ENCODE measurements around the gene HOXB5.
A peak's percentile ranks its signal among the peaks of the same experiment; 100 is the strongest.

The HOXB5 gene

GRCh38 chr17:48578616-48579470 is 14.7 kb downstream of the HOXB5 start:
- peak overlapping the region; percentile 100 for H3K27ac Mint-ChIP-seq

DNA sequence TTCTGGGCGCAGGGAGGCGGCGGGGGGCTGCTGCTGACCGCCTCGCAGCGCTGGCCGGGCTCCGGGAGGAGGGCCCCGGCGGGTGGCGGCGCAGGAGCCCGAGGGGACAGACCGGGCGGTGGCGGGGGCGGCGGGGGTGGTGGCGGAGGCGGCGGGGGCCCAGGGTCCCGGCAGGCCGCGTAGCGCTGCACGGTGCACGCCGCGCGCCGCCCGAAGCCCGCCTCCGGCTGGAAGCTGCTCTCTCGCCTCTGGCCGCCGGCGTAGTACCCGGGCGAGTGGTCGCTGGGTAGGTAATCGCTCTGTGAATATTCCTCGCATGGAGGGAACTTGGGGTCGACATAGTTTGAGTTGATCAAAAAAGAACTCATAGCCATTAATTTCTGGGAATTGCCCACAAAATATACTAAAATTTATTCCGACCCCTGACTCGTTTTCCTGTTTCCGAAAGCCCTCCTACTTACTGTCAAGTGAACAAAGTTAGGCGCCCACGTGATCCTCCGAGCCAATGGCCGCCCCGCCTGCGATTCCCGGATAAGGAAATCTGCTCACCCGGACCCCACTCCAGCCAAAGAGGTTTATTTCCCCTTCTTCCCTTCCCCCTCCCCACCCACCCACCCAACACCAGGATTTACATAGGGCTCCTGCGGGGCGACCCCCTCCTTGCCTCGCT is 15.5 kb downstream of the HOXB5 start, which contains the start of gene HOXB4:
Gene HOXB4, minus strand, starts transcription at position 405 of the 670 bp plus-strand sequence. Its CDS starts 31 bp downstream, at position 374.
- H3K4me1 Mint-ChIP-seq, result peaks cover 46% of the 10 kb centered on the region
- H3K27me3 Mint-ChIP-seq (ENCODE audit: low read depth, poor library complexity), result peaks cover 3% of the 10 kb centered on the region
- TF ChIP-seq, protein P1, sequence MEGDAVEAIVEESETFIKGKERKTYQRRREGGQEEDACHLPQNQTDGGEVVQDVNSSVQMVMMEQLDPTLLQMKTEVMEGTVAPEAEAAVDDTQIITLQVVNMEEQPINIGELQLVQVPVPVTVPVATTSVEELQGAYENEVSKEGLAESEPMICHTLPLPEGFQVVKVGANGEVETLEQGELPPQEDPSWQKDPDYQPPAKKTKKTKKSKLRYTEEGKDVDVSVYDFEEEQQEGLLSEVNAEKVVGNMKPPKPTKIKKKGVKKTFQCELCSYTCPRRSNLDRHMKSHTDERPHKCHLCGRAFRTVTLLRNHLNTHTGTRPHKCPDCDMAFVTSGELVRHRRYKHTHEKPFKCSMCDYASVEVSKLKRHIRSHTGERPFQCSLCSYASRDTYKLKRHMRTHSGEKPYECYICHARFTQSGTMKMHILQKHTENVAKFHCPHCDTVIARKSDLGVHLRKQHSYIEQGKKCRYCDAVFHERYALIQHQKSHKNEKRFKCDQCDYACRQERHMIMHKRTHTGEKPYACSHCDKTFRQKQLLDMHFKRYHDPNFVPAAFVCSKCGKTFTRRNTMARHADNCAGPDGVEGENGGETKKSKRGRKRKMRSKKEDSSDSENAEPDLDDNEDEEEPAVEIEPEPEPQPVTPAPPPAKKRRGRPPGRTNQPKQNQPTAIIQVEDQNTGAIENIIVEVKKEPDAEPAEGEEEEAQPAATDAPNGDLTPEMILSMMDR (IDR thresholded peaks at IDR 0.05), result no peak
- peak; percentile 80 for DNase-seq
- peak within 1 kb of the TSS; percentile 100 for H3K27ac Mint-ChIP-seq
- H3K4me3 Mint-ChIP-seq, result peak within 1 kb of the TSS; percentile 99
- no peaks in the 10 kb centered on the region for H3K9me3 Mint-ChIP-seq
- peaks cover 72% of the 10 kb centered on the region for H3K36me3 Mint-ChIP-seq (ENCODE audit: low read depth)

More at GRCh38 chr17:48578616-48579470, 14.7 kb downstream of the HOXB5 start:
- Mint-ChIP-seq H3K9me3 (no peaks in the 10 kb centered on the region), H3K27me3 (ENCODE audit: low read depth, poor library complexity) (peaks cover 3% of the 10 kb centered on the region), H3K4me3 (peak overlapping the region; percentile 99), H3K4me1 (peaks cover 53% of the 10 kb centered on the region), H3K36me3 (ENCODE audit: low read depth) (peaks cover 72% of the 10 kb centered on the region)
- peak; percentile 55 for DNase-seq
- TF ChIP-seq, protein P1 (IDR thresholded peaks at IDR 0.05), result no peak

DNA sequence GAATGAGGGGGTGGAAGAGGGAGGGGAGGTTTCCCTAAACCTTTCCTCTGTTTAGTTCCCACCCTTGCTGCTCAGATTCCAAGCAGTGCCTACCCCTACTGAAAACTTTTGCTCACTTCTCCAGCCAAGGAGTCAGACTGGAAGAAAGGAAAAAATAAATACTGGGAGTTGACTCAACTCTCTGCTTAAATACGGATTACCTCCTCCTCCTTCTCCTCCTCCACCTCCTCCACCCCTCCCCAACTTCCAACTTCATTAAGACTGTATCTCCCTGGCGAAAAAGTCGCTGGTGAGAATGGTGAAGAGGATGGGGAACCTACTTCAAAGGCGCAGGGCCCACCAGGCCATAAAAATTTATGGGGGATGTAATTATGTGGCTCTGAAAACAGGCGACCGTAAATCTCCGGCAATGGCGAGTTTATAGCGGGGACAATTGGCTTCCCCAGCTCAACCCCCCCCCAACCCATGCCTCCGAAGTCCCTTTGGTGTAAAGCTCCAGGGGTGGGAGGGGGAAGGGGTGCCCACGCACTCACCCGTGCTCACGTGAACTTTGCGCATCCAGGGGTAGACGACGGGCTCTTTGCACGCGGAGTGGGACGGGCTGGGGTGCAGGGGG is 16.1 kb downstream of the HOXB5 start:
- TF ChIP-seq, protein P1 (IDR thresholded peaks at IDR 0.05), result no peak
- DNase-seq, result peak; percentile 85
- peak overlapping the region; percentile 91 for H3K4me3 Mint-ChIP-seq
- peaks cover 39% of the 10 kb centered on the region for H3K4me1 Mint-ChIP-seq
- peaks cover 3% of the 10 kb centered on the region for H3K27me3 Mint-ChIP-seq (ENCODE audit: low read depth, poor library complexity)
- peak overlapping the region; percentile 100 for H3K27ac Mint-ChIP-seq
- no peaks in the 10 kb centered on the region for H3K9me3 Mint-ChIP-seq
- H3K36me3 Mint-ChIP-seq (ENCODE audit: low read depth), result peaks cover 69% of the 10 kb centered on the region

DNA sequence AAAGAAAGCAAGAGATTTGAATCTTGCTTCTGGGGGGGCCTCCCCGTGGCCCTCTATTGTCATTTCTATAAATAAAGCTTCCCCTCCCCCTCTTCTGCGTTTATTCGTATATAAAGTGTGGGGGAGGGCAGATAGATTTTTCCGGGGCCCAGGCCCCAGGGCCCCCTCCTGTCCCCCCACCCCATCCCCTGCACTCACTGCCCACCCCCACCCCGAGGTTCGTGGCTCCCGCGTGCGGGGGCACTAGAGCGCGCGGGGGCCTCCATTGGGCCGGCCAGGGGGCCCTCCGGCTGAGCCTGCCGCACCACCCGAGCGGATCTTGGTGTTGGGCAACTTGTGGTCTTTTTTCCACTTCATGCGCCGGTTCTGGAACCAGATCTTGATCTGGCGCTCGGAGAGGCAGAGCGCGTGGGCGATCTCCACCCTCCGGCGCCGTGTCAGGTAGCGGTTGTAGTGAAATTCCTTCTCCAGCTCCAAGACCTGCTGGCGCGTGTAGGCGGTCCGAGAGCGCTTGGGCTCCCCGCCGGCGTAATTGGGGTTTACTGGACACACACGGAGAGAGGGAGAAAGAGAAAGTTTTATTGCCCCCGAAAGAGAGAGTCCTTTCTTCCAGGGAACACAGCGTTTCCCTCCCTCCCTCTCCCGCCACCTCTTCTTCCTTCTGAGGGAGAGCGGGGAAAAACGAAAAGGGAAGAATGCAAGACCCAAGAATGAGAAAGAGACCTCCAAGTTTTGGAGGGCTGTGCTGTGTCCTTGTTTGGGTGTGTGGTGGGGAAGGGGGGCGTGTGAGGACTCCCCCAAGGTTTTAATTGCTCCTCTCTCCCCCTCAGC is 16.9 kb downstream of the HOXB5 start:
- Mint-ChIP-seq H3K4me1 (peaks cover 38% of the 10 kb centered on the region), H3K9me3 (no peaks in the 10 kb centered on the region), H3K4me3 (peak overlapping the region; percentile 91), H3K27me3 (ENCODE audit: low read depth, poor library complexity) (peaks cover 3% of the 10 kb centered on the region), H3K36me3 (ENCODE audit: low read depth) (peaks cover 66% of the 10 kb centered on the region), H3K27ac (peak overlapping the region; percentile 100)
- TF ChIP-seq, protein P1 (IDR thresholded peaks at IDR 0.05), result no peak
- peak; percentile 71 for DNase-seq

DNA sequence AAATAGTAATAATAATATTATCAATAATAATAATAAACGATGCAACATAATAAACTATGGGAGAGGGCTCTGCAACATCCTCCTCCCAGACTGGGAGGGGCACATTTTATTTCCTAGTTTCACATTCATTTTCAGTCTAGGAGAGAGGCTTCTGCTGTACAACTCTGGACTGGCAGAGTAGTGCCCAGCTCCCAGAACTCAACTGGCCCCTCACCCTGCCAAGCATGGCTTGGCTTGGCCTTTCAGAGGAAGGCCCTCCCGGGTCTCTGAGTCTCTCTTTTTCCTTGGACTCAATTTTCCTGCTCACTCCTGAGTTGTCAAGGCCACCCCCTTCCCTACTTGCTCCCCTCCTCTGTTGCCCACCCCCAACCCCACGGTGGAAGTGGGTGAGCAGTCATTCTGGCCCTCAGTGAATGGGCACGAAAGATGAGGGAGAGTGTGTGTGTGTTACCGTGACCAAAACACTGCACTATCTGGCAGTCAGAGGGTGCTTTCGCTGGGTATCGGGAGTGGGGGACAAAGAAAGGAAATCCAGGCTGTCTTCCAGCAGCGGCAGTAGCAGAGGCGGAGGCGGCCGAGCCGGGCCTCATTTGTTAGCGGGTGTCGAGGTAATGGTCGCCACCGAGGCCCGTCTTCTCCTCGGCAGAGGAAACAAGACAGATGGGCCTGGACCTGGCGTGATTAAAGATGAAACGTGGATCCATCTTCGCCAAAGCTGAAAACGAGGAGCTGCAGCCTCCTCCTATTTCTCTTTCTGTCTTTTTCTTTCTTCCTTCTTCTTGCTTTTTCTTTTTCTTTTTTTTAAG is 17.7 kb downstream of the HOXB5 start:
- Mint-ChIP-seq H3K4me3 (no peak overlapping the region), H3K27me3 (ENCODE audit: low read depth, poor library complexity) (peaks cover 3% of the 10 kb centered on the region), H3K4me1 (peaks cover 33% of the 10 kb centered on the region), H3K36me3 (ENCODE audit: low read depth) (peaks cover 65% of the 10 kb centered on the region), H3K27ac (no peak overlapping the region), H3K9me3 (no peaks in the 10 kb centered on the region)
- TF ChIP-seq, protein P1 (IDR thresholded peaks at IDR 0.05), result no peak
- DNase-seq, result no peak
